ENCODE data around the gene USP47. TPM values are rescaled to one million over a fixed set of nuclear protein-coding genes. Genes with fewer than 3 reads are reported as not detected.

Gene USP47
- total and polyA plus RNA-seq, 2 of the 13 experiments (the other 11 are each of a cell fraction or from before 2014, with no cell fraction given): 12.2 to 52.7 TPM

DNA sequence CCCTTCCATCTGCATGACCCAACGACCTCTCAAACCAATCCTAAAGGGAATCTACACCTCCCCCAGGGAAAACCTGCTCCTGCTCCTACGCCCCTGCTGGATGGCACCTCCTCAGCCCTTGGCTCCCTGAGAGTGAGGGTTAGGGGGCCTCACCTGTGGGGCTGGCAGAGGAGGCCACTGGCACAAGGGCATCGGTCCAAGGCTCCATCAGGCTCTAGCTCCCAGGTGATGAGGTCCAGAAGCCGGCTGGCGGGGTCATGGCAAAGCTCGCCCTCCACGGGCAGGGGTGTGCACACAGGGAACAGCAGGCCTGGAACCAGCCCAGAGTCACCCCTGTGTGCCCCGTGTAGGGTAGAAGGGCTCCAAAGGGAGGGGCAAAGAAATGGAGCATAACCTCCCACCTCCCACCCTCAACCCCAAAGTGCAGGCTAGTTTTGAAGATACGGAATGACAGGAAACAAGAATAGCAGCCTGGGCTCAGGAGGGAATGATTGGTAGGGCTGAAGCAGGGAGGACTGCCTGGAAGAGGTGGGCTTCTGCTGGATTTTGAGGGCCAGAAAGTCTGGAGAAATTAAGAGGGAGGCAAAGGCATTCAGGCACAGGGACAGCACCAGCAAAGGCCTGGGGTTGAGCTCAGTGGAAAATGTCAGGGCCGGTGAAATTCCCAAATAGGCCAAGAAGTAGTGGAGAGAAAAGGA lies 124.0 kb downstream of the USP47 start:
- POLR2A ChIA-PET: no interaction called here
- CTCF ChIA-PET (ENCODE audit: low intra/inter-chr PET ratio, low total read pairs): interaction anchor here (1.3 kb wide), 1 partner anchor 167 kb away, joined by 3 read pairs; no protein-coding TSS in a partner anchor

More for the DNA sequence above, 124.0 kb downstream of the USP47 start:
- no peaks in the 10 kb centered on the region for H4K20me1 ChIP-seq (ENCODE audit: insufficient read depth, low read length)
- no peak overlapping the region for H2AFZ ChIP-seq (ENCODE audit: low read length)
- H3K4me3 ChIP-seq (replicated peaks in 1 of 3; ENCODE audit: insufficient read depth in 1 of 3, low read depth in 2 of 3, low read length in 3 of 3): no peak overlapping the region
- H3K9ac ChIP-seq (ENCODE audit: insufficient read depth, low read depth, low read length): no peak overlapping the region
- H3K36me3 ChIP-seq (replicated peaks in 1 of 2; ENCODE audit: control insufficient read depth in 1 of 2, insufficient read depth in 2 of 2, low read length in 2 of 2): no peaks in the 10 kb centered on the region
- DNase-seq (ENCODE audit: low spot score): no peak
- no peak overlapping the region for H3K27ac ChIP-seq (ENCODE audit: extremely low read length, insufficient read depth, low read length)
- no peak for FAIRE-seq
- in situ Hi-C loops (cut with HindIII; ENCODE audit: extremely low pct_ligation_motif_present, low pct_unique_long_range_greater_than_20kb) (no loop called here), intact Hi-C loops (cut with micrococcal nuclease; ENCODE audit: unreplicated experiment) (no loop called here)
- H3K9me3 ChIP-seq (ENCODE audit: low read length): no peaks in the 10 kb centered on the region
- peaks cover 4 to 22% of the 10 kb centered on the region in 2 experiments; a peak in 2 of 5 replicates for H3K27me3 ChIP-seq (ENCODE audit: control insufficient read depth in 1 of 2, insufficient read depth in 2 of 2, low read length in 2 of 2)
- H3K4me2 ChIP-seq (ENCODE audit: low read depth, low read length): no peak overlapping the region
- no peaks in the 10 kb centered on the region for H3K79me2 ChIP-seq (ENCODE audit: insufficient read depth, low read length)
- peaks cover 5% of the 10 kb centered on the region; the same call in 1 of the 2 replicates for H3K4me1 ChIP-seq (ENCODE audit: insufficient read depth, low read length)
- ATAC-seq: no peak
- TF ChIP-seq, protein P1, sequence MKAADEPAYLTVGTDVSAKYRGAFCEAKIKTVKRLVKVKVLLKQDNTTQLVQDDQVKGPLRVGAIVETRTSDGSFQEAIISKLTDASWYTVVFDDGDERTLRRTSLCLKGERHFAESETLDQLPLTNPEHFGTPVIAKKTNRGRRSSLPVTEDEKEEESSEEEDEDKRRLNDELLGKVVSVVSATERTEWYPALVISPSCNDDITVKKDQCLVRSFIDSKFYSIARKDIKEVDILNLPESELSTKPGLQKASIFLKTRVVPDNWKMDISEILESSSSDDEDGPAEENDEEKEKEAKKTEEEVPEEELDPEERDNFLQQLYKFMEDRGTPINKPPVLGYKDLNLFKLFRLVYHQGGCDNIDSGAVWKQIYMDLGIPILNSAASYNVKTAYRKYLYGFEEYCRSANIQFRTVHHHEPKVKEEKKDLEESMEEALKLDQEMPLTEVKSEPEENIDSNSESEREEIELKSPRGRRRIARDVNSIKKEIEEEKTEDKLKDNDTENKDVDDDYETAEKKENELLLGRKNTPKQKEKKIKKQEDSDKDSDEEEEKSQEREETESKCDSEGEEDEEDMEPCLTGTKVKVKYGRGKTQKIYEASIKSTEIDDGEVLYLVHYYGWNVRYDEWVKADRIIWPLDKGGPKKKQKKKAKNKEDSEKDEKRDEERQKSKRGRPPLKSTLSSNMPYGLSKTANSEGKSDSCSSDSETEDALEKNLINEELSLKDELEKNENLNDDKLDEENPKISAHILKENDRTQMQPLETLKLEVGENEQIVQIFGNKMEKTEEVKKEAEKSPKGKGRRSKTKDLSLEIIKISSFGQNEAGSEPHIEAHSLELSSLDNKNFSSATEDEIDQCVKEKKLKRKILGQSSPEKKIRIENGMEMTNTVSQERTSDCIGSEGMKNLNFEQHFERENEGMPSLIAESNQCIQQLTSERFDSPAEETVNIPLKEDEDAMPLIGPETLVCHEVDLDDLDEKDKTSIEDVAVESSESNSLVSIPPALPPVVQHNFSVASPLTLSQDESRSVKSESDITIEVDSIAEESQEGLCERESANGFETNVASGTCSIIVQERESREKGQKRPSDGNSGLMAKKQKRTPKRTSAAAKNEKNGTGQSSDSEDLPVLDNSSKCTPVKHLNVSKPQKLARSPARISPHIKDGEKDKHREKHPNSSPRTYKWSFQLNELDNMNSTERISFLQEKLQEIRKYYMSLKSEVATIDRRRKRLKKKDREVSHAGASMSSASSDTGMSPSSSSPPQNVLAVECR (CRISPR knock-in tag; IDR thresholded peaks at IDR 0.05; ENCODE audit: borderline replicate concordance): no peak
- TF ChIP-seq HIC2 (CRISPR knock-in tag; IDR thresholded peaks at IDR 0.05; ENCODE audit: low read depth) (no peak), DMAP1 (CRISPR knock-in tag; IDR thresholded peaks at IDR 0.05) (no peak), ZNF296 (CRISPR knock-in tag; conservative IDR thresholded peaks at IDR 0.05) (no peak), ZBTB7A (CRISPR knock-in tag; IDR thresholded peaks at IDR 0.05) (no peak), SIN3B (IDR thresholded peaks at IDR 0.05; ENCODE audit: low read length) (no peak), DNMT3B (CRISPR knock-in tag; conservative IDR thresholded peaks at IDR 0.05) (no peak), GTF3A (CRISPR knock-in tag; conservative IDR thresholded peaks at IDR 0.05) (no peak), BRF2 (CRISPR knock-in tag; IDR thresholded peaks at IDR 0.05) (no peak), HDAC2 (CRISPR knock-in tag; IDR thresholded peaks at IDR 0.05) (no peak), ZMYM3 (CRISPR knock-in tag; IDR thresholded peaks at IDR 0.05) (no peak)
- TF ChIP-seq, protein P2, sequence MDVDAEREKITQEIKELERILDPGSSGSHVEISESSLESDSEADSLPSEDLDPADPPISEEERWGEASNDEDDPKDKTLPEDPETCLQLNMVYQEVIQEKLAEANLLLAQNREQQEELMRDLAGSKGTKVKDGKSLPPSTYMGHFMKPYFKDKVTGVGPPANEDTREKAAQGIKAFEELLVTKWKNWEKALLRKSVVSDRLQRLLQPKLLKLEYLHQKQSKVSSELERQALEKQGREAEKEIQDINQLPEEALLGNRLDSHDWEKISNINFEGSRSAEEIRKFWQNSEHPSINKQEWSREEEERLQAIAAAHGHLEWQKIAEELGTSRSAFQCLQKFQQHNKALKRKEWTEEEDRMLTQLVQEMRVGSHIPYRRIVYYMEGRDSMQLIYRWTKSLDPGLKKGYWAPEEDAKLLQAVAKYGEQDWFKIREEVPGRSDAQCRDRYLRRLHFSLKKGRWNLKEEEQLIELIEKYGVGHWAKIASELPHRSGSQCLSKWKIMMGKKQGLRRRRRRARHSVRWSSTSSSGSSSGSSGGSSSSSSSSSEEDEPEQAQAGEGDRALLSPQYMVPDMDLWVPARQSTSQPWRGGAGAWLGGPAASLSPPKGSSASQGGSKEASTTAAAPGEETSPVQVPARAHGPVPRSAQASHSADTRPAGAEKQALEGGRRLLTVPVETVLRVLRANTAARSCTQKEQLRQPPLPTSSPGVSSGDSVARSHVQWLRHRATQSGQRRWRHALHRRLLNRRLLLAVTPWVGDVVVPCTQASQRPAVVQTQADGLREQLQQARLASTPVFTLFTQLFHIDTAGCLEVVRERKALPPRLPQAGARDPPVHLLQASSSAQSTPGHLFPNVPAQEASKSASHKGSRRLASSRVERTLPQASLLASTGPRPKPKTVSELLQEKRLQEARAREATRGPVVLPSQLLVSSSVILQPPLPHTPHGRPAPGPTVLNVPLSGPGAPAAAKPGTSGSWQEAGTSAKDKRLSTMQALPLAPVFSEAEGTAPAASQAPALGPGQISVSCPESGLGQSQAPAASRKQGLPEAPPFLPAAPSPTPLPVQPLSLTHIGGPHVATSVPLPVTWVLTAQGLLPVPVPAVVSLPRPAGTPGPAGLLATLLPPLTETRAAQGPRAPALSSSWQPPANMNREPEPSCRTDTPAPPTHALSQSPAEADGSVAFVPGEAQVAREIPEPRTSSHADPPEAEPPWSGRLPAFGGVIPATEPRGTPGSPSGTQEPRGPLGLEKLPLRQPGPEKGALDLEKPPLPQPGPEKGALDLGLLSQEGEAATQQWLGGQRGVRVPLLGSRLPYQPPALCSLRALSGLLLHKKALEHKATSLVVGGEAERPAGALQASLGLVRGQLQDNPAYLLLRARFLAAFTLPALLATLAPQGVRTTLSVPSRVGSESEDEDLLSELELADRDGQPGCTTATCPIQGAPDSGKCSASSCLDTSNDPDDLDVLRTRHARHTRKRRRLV (CRISPR knock-in tag; IDR thresholded peaks at IDR 0.05): no peak
- BruUV-seq (replicated peaks): no TSS peak
- 62% methylated on average over 10 of the region's 10 CpGs for WGBS (ENCODE audit: low lambda C conversion rate)
